ENCODE data around the gene LRFN2. TPM values are rescaled to one million over a fixed set of nuclear protein-coding genes. Genes with fewer than 3 reads are reported as not detected.

LRFN2 gene
- total and polyA plus RNA-seq, 2 donors from 2014 or later: not detected

DNA sequence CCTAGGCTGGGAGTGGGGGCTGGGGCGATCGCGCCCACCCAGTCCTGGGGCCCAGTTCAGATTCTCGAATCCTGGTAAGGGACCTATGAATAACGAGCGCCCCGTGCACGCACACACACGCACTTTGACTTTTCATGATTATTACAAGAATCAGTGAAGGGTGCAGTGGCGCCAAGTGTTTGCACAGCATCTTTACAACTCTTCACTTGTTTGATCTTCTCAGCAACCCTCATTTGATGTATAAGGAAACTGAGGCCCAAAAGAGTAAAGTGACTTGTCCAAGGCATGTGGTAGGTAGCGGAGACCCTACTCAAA is 863 bp upstream of the LRFN2 start:
- Histone ChIP-seq H3K9me3 (ENCODE audit: control insufficient read depth in 2 of 3, insufficient read depth in 1 of 3, low read length in 3 of 3) (no peaks in the 10 kb centered on the region), H3K27ac (ENCODE audit: low read depth in 2 of 2, low read length in 2 of 2) (no peak overlapping the region), H3K4me1 (ENCODE audit: control insufficient read depth in 2 of 3, insufficient read depth in 2 of 3, low read depth in 1 of 3, low read length in 3 of 3) (peaks cover 0 to 6% (median 4%) of the 10 kb centered on the region in 3 donors), H3K27me3 (ENCODE audit: control insufficient read depth, insufficient read depth, low read length) (peaks cover 5% of the 10 kb centered on the region), H3K9ac (ENCODE audit: low read length in 3 of 3) (no peak overlapping the region), H3K36me3 (ENCODE audit: control insufficient read depth in 2 of 3, insufficient read depth in 3 of 3, low read length in 3 of 3) (no peaks in the 10 kb centered on the region), H3K4me3 (ENCODE audit: low read length in 3 of 3) (peak overlapping the region in 1 of 3 donors; percentile 63)
- FAIRE-seq (no peak), DNase-seq (no peak)
- intact Hi-C loops (cut with DNase I): no loop called here
- TF ChIP-seq CTCF (IDR thresholded peaks at IDR 0.05; ENCODE audit: borderline replicate concordance, extremely low read depth, insufficient read depth): no peak

DNA sequence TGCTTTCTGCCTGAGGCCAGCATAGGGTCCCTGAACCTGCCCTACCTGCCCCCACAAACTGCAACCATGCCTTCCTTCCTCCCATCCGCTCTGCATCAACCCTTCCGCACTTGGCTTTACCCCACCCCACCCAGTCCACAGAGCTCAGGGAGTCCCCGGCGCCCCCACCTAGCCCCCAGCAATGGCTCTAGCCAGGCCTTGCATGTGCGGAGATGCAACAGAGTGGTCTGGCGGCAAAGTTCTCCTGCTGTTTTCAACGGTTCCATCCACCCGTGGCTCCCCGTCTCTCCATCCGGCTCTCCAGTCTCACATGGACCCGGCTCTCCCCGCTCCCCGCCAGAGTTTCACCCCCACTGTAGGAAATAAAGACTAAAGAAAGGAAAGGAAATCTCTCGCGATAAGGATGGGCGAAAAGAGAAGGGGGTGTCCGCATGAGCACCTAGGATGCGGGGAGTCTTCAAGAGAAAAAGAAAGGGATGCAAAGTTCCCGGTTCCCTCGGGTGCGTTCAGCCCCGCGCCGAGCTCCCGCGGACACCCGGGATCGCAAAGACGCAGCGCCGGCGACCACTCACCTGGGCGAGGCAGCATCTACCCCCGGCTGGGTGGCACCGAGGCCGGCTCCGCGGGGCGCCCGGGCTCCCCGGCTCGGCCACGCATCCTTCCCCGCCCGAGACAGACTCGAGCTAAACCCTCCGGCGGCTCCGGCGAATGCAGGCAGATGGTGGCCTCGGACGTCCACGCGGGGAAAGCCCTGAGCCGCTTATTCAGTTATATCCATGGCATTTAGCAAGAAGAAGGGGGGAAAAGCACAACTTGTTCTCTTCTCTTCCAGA is 579 bp downstream of the LRFN2 start:
- no peaks in the 10 kb centered on the region for H3K9me3 ChIP-seq (ENCODE audit: control insufficient read depth in 2 of 3, insufficient read depth in 1 of 3, low read length in 3 of 3)
- H3K27ac ChIP-seq (ENCODE audit: low read depth in 2 of 2, low read length in 2 of 2): no peak overlapping the region
- H3K4me3 ChIP-seq (ENCODE audit: low read length in 3 of 3): peak overlapping the region; percentile 6 to 63 (median 63)
- peaks cover 5% of the 10 kb centered on the region for H3K27me3 ChIP-seq (ENCODE audit: control insufficient read depth, insufficient read depth, low read length)
- H3K36me3 ChIP-seq (ENCODE audit: control insufficient read depth in 2 of 3, insufficient read depth in 3 of 3, low read length in 3 of 3): no peaks in the 10 kb centered on the region
- intact Hi-C loops (cut with DNase I): no loop called here
- FAIRE-seq (no peak), DNase-seq (peak; percentile 7 to 68 (median 36))
- no peak overlapping the region for H3K9ac ChIP-seq (ENCODE audit: low read length in 3 of 3)
- no peak for TF ChIP-seq CTCF (IDR thresholded peaks at IDR 0.05; ENCODE audit: borderline replicate concordance, extremely low read depth, insufficient read depth)
- peaks cover 0 to 6% (median 4%) of the 10 kb centered on the region in 3 donors for H3K4me1 ChIP-seq (ENCODE audit: control insufficient read depth in 2 of 3, insufficient read depth in 2 of 3, low read depth in 1 of 3, low read length in 3 of 3)

- Histone ChIP-seq H3K4me1 (ENCODE audit: control insufficient read depth in 2 of 3, insufficient read depth in 2 of 3, low read depth in 1 of 3, low read length in 3 of 3) (peaks cover 0 to 6% (median 4%) of the 10 kb centered on the region in 3 donors), H3K9me3 (ENCODE audit: control insufficient read depth in 2 of 3, insufficient read depth in 1 of 3, low read length in 3 of 3) (no peaks in the 10 kb centered on the region), H3K27me3 (ENCODE audit: control insufficient read depth, insufficient read depth, low read length) (peaks cover 5% of the 10 kb centered on the region), H3K27ac (ENCODE audit: low read depth in 2 of 2, low read length in 2 of 2) (no peak overlapping the region), H3K4me3 (ENCODE audit: low read length in 3 of 3) (peak overlapping the region in 1 of 3 donors; percentile 39), H3K36me3 (ENCODE audit: control insufficient read depth in 2 of 3, insufficient read depth in 3 of 3, low read length in 3 of 3) (no peaks in the 10 kb centered on the region), H3K9ac (ENCODE audit: low read length in 3 of 3) (no peak overlapping the region)
- intact Hi-C loops (cut with DNase I): no loop called here
- DNase-seq (peak in 4 of 5 donors; percentile 31 to 65 (median 52)), FAIRE-seq (no peak)
- TF ChIP-seq CTCF (IDR thresholded peaks at IDR 0.05; ENCODE audit: borderline replicate concordance, extremely low read depth, insufficient read depth): no peak
These were observed 1.4 kb downstream of the LRFN2 start for GRCh38 chr6:40585651-40586269.

All from kidney (tissue), 14 donors.